NB4 (cell line): ENCODE results near the gene GPR22.

ENCODE experiments used
- CTCF ChIP-seq: IDR thresholded peaks from one replicate; pipeline ENCODE4 v1.5.1; 2012; ENCODE audit warnings: low read depth, low read length
- MYC ChIP-seq: IDR thresholded peaks from 2 replicates; pipeline ENCODE4 v1.6.1; 2011; ENCODE audit warnings: low read depth, low read length

GRCh38 chr7:107499731-107500130 lies 29.9 kb downstream of the GPR22 start:
- TF ChIP-seq CTCF (no peak), MYC (no peak)
